ENCODE data around the gene SUPT7L. TPM values are rescaled to one million over a fixed set of nuclear protein-coding genes. Genes with fewer than 3 reads are reported as not detected.

SUPT7L gene
- total RNA-seq, 1 experiment from 2014 or later, result 25.2 TPM

GRCh38 chr2:27690052-27690451, 26.6 kb upstream of the SUPT7L start:
- Histone ChIP-seq H3K4me3 (replicated peaks in 1 of 2; ENCODE audit: low read depth in 1 of 2, low read length in 2 of 2) (no peak overlapping the region), H3K4me1 (ENCODE audit: control insufficient read depth in 1 of 2, insufficient read depth in 2 of 2, low read length in 2 of 2) (no peaks in the 10 kb centered on the region), H3K79me2 (ENCODE audit: insufficient read depth, low read length) (no peaks in the 10 kb centered on the region), H4K20me1 (ENCODE audit: insufficient read depth) (no peaks in the 10 kb centered on the region), H3K9me2 (ENCODE audit: insufficient read depth) (no peaks in the 10 kb centered on the region), H3K27me3 (ENCODE audit: insufficient read depth, low read length) (no peaks in the 10 kb centered on the region), H3K9ac (ENCODE audit: low read length) (no peak overlapping the region), H2AFZ (ENCODE audit: low read depth, low read length, poor library complexity, severe bottlenecking) (no peak overlapping the region), H3K4me2 (ENCODE audit: low read length) (no peak overlapping the region), H3K36me3 (ENCODE audit: control insufficient read depth in 1 of 2, insufficient read depth in 2 of 2, low read length in 2 of 2) (peaks cover 8 to 14% of the 10 kb centered on the region in 2 experiments; a peak in 3 of 4 replicates), H3K9me3 (ENCODE audit: control insufficient read depth in 1 of 2, insufficient read depth in 1 of 2, low read depth in 1 of 2, low read length in 2 of 2) (no peaks in the 10 kb centered on the region), H3K27ac (ENCODE audit: low read depth, low read length) (no peak overlapping the region)
- no TSS peak for BruUV-seq (replicated peaks)
- no peak for ATAC-seq
- no peak for DNase-seq (ENCODE audit: low read depth, low spot score)
- CTCF ChIA-PET, result interaction anchor here (1.4 to 1.9 kb wide), 2 partner anchors 9 to 14 kb away, joined by 5 to 7 read pairs; no protein-coding TSS in a partner anchor
- intact Hi-C loops (cut with micrococcal nuclease), result no loop called here
- TF ChIP-seq POLR2A (IDR thresholded peaks at IDR 0.05; ENCODE audit: borderline replicate concordance, extremely low read depth, insufficient read depth, insufficient read length) (no peak), ZNF274 (IDR thresholded peaks at IDR 0.05; ENCODE audit: low read depth, low read length) (no peak), ELF1 (IDR thresholded peaks at IDR 0.05; ENCODE audit: borderline replicate concordance, low read depth) (no peak), EZH2phosphoT487 (IDR thresholded peaks at IDR 0.05; ENCODE audit: borderline replicate concordance) (no peak), ATF3 (IDR thresholded peaks at IDR 0.05) (no peak), EGR1 (IDR thresholded peaks at IDR 0.05; ENCODE audit: low read depth) (no peak), RAD21 (IDR thresholded peaks at IDR 0.05; ENCODE audit: low read depth) (no peak), SIN3A (IDR thresholded peaks at IDR 0.05; ENCODE audit: low read depth) (no peak), ZBTB33 (IDR thresholded peaks at IDR 0.05; ENCODE audit: extremely low read depth, insufficient replicate concordance, low read length) (no peak), CBX3 (IDR thresholded peaks at IDR 0.05; ENCODE audit: low read depth) (no peak), JUND (IDR thresholded peaks at IDR 0.05) (no peak), POLR2AphosphoS5 (IDR thresholded peaks at IDR 0.05; ENCODE audit: low read depth, low read length) (no peak), REST (IDR thresholded peaks at IDR 0.05; ENCODE audit: low read depth) (no peak), YY1 (IDR thresholded peaks at IDR 0.05; ENCODE audit: extremely low read depth, insufficient replicate concordance, low read depth, low read length) (no peak), ZFX (IDR thresholded peaks at IDR 0.05) (no peak), TCF7L2 (IDR thresholded peaks at IDR 0.05; ENCODE audit: borderline replicate concordance, extremely low read depth, insufficient read depth, insufficient read length) (no peak), SRF (IDR thresholded peaks at IDR 0.05; ENCODE audit: low read depth) (no peak), EZH2 (IDR thresholded peaks at IDR 0.05) (no peak)
- RAD21 ChIA-PET (ENCODE audit: low non-redundant PET in 1 of 2, low total read pairs in 2 of 2, uncharacterized antibody in 2 of 2, unreplicated experiment in 2 of 2), result no interaction called here
- POLR2A ChIA-PET, result no interaction called here

All from HCT116 (cell line).